ENCODE results near the gene NPAS1.
"Not testable (repeated sequence)": the region's sequence is repeated elsewhere in the genome, so short reads cannot be mapped to it uniquely, and the experiment has no call there.

NPAS1 gene

GRCh38 chr19:47074621-47075020, 55.0 kb downstream of the NPAS1 start:
- DNase-seq (ENCODE audit: low read depth in 1 of 2, low spot score in 1 of 2): no peak

GRCh38 chr19:47075179-47075810, 55.7 kb downstream of the NPAS1 start:
- DNase-seq (ENCODE audit: low read depth in 1 of 2, low spot score in 1 of 2): no peak

- no peak for DNase-seq (ENCODE audit: low read depth in 1 of 2, low spot score in 1 of 2)
Observed at GRCh38 chr19:47075941-47076340, 56.3 kb downstream of the NPAS1 start.

GRCh38 chr19:47078351-47078750, 58.7 kb downstream of the NPAS1 start:
- not testable (repeated sequence) for DNase-seq (ENCODE audit: low read depth in 1 of 2, low spot score in 1 of 2)

GRCh38 chr19:47081095-47081494, 61.5 kb downstream of the NPAS1 start:
- DNase-seq (ENCODE audit: low read depth in 1 of 2, low spot score in 1 of 2): no peak

- no peak for DNase-seq (ENCODE audit: low read depth in 1 of 2, low spot score in 1 of 2)
Observed at GRCh38 chr19:47082493-47082892, 62.9 kb downstream of the NPAS1 start.

GRCh38 chr19:47084879-47085439, 65.3 kb downstream of the NPAS1 start:
- DNase-seq (ENCODE audit: low read depth in 1 of 2, low spot score in 1 of 2): no peak

- no peak for DNase-seq (ENCODE audit: low read depth in 1 of 2, low spot score in 1 of 2)
Observed at GRCh38 chr19:47086280-47086679, 66.6 kb downstream of the NPAS1 start.

GRCh38 chr19:47089767-47090350, 70.2 kb downstream of the NPAS1 start:
- DNase-seq (ENCODE audit: low read depth in 1 of 2, low spot score in 1 of 2): no peak

GRCh38 chr19:47093254-47093653, 73.6 kb downstream of the NPAS1 start:
- no peak for DNase-seq (ENCODE audit: low read depth in 1 of 2, low spot score in 1 of 2)

GRCh38 chr19:47093841-47094240, 74.2 kb downstream of the NPAS1 start:
- DNase-seq (ENCODE audit: low read depth in 1 of 2, low spot score in 1 of 2): no peak

- no peak for DNase-seq (ENCODE audit: low read depth in 1 of 2, low spot score in 1 of 2)
Observed at GRCh38 chr19:47094557-47095475, 75.2 kb downstream of the NPAS1 start.
